Measurements from ENCODE around the gene TIMM21. TPM values are rescaled to one million over a fixed set of nuclear protein-coding genes. Genes with fewer than 3 reads are reported as not detected.

The TIMM21 gene
- total and polyA plus RNA-seq, 4 donors, result 12.6 to 26.1 (median 22.8) TPM

DNA sequence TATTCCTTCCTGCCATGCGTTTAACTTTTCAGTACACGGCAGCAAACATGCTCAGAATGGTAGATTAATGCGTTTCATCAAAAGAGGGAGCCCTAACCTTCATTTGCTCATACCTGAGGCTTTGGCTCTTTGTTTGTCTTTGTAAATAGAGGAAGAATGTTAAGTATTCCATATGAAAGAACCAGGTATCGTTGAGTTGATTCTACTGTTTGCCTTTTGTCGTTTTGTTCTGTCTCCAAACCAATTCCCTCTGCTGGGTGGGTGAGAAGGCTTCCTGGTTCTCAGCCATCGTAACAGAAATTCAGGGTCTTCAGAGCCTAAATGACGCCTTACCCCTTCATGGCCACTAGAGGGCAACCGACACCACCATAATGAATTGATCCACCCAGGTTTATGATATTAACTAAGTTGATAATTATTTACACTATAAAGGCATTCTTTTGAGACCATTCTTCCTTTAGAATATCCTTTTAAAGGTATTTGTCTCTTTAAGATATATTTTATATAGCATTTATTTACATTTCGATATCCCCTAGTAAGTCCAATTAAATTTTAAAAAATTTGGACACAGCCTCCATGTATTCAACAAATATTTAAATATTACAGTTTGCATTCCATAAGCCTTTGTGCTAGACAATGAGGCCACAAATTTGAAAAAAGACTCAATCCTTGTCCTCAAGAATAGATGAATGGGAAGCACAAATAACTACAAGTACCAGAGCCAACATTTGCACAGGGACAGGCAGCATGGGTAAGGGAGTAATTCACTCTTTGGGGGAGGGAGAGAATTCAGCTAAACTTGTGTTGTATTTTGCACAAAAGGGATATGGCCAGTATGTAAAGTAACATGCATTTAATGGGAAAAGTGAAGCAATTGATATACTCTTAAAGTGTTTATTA, 48.1 kb downstream of the TIMM21 start:
- Histone ChIP-seq H3K27ac (ENCODE audit: low read depth in 1 of 2, low read length in 1 of 2) (no peak overlapping the region), H3K27me3 (ENCODE audit: control insufficient read depth in 3 of 3, insufficient read depth in 3 of 3, low read length in 2 of 3) (peaks cover 0 to 2% (median 0%) of the 10 kb centered on the region in 3 donors), H3K9ac (ENCODE audit: insufficient read depth in 1 of 2, low read length in 2 of 2) (peak overlapping the region in 1 of 2 donors; percentile 71), H3K4me1 (ENCODE audit: control insufficient read depth in 5 of 5, insufficient read depth in 5 of 5, low read length in 5 of 5) (peaks cover 0 to 16% (median 6%) of the 10 kb centered on the region in 5 donors), H3K36me3 (ENCODE audit: control insufficient read depth in 4 of 4, insufficient read depth in 4 of 4, low read length in 4 of 4) (no peaks in the 10 kb centered on the region), H3K4me3 (no peak overlapping the region), H3K9me3 (ENCODE audit: control insufficient read depth in 4 of 4, insufficient read depth in 3 of 4, low read length in 3 of 4) (no peaks in the 10 kb centered on the region)
- DNase-seq, result peak; percentile 65 to 87 (median 86)
- TF ChIP-seq, protein P1, sequence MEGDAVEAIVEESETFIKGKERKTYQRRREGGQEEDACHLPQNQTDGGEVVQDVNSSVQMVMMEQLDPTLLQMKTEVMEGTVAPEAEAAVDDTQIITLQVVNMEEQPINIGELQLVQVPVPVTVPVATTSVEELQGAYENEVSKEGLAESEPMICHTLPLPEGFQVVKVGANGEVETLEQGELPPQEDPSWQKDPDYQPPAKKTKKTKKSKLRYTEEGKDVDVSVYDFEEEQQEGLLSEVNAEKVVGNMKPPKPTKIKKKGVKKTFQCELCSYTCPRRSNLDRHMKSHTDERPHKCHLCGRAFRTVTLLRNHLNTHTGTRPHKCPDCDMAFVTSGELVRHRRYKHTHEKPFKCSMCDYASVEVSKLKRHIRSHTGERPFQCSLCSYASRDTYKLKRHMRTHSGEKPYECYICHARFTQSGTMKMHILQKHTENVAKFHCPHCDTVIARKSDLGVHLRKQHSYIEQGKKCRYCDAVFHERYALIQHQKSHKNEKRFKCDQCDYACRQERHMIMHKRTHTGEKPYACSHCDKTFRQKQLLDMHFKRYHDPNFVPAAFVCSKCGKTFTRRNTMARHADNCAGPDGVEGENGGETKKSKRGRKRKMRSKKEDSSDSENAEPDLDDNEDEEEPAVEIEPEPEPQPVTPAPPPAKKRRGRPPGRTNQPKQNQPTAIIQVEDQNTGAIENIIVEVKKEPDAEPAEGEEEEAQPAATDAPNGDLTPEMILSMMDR (IDR thresholded peaks at IDR 0.05; ENCODE audit: control extremely low read depth, extremely low read depth), result peak; percentile 80
- WGBS, 2 donors, result 5 to 6% methylated on average over 9 of the region's 9 CpGs
- ATAC-seq (ENCODE audit: insufficient read depth, low FRiP score), result peak; percentile 65

DNA sequence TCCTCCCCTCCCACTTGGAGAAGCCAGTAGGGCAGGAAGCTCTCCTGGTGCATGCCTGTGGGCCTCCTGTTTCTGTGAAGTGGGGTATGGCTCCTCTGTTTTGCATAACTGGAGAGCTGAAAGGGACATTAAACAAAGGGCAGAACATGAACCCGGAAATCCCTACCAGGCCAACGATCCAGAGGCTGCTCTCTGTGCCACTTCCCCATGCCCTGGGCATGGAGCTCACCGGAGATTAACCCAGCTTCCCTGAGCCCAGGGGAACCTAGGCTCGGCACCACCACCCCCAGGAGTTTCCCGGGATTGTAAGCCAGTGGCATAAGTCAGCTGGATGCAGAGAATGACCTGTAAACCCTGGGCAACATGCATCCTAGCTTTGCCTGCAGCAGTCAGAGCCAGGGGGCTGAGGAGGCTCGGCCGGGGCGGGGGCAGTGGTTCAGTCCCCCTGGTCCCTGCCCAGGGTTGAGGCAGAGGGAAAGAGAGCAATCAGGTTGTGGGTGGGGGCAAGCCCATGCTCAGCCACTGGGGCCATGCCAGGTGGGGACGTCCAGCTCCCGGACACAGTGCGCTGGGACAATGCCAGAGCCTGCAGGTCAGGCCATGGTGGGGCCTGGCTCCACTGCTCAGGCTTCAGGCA, 49.5 kb downstream of the TIMM21 start:
- no peak overlapping the region for H3K9ac ChIP-seq (ENCODE audit: insufficient read depth in 1 of 2, low read length in 2 of 2)
- peaks cover 0 to 2% (median 0%) of the 10 kb centered on the region in 3 donors for H3K27me3 ChIP-seq (ENCODE audit: control insufficient read depth in 3 of 3, insufficient read depth in 3 of 3, low read length in 2 of 3)
- DNase-seq, result peak; percentile 31 to 47 (median 41)
- WGBS, 2 donors, result 70 to 77% methylated on average over 11 of the region's 11 CpGs
- peaks cover 0 to 16% (median 6%) of the 10 kb centered on the region in 5 donors for H3K4me1 ChIP-seq (ENCODE audit: control insufficient read depth in 5 of 5, insufficient read depth in 5 of 5, low read length in 5 of 5)
- H3K36me3 ChIP-seq (ENCODE audit: control insufficient read depth in 4 of 4, insufficient read depth in 4 of 4, low read length in 4 of 4), result no peaks in the 10 kb centered on the region
- ATAC-seq (ENCODE audit: insufficient read depth, low FRiP score), result peak; percentile 70
- peak overlapping the region in 1 of 2 donors; percentile 89 for H3K27ac ChIP-seq (ENCODE audit: low read depth in 1 of 2, low read length in 1 of 2)
- no peaks in the 10 kb centered on the region for H3K9me3 ChIP-seq (ENCODE audit: control insufficient read depth in 4 of 4, insufficient read depth in 3 of 4, low read length in 3 of 4)
- TF ChIP-seq, protein P1 (IDR thresholded peaks at IDR 0.05; ENCODE audit: control extremely low read depth, extremely low read depth), result no peak
- no peak overlapping the region for H3K4me3 ChIP-seq

DNA sequence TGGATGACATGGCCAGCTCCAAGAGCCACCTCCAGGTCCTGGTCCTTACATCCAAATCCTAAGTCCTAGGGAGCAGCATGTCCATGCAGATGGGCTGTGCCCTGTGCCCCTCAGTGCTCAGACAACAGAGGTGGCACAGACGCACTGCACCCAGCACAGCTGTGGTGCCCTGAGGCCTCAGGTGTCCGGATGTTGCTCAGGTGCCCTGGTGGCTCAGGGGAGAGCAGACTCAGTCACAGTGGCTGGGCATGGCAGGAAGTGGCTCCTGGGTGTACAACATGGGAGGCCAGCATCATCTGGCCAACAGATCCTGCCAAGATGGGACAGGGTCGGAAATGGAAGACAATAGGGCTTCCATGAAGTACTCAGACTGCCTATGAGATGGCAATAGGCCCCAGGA, 50.1 kb downstream of the TIMM21 start:
- ATAC-seq (ENCODE audit: insufficient read depth, low FRiP score), result no peak
- H3K27me3 ChIP-seq (ENCODE audit: control insufficient read depth in 3 of 3, insufficient read depth in 3 of 3, low read length in 2 of 3), result peaks cover 0 to 2% (median 0%) of the 10 kb centered on the region in 3 donors
- no peak overlapping the region for H3K9ac ChIP-seq (ENCODE audit: insufficient read depth in 1 of 2, low read length in 2 of 2)
- H3K36me3 ChIP-seq (ENCODE audit: control insufficient read depth in 4 of 4, insufficient read depth in 4 of 4, low read length in 4 of 4), result no peaks in the 10 kb centered on the region
- no peaks in the 10 kb centered on the region for H3K9me3 ChIP-seq (ENCODE audit: control insufficient read depth in 4 of 4, insufficient read depth in 3 of 4, low read length in 3 of 4)
- H3K4me3 ChIP-seq, result no peak overlapping the region
- H3K4me1 ChIP-seq (ENCODE audit: control insufficient read depth in 5 of 5, insufficient read depth in 5 of 5, low read length in 5 of 5), result peaks cover 0 to 16% (median 6%) of the 10 kb centered on the region in 5 donors
- DNase-seq, result no peak
- WGBS, 2 donors, result 88 to 90% methylated on average over 3 of the region's 3 CpGs
- peak overlapping the region in 1 of 2 donors; percentile 89 for H3K27ac ChIP-seq (ENCODE audit: low read depth in 1 of 2, low read length in 1 of 2)
- TF ChIP-seq, protein P1 (IDR thresholded peaks at IDR 0.05; ENCODE audit: control extremely low read depth, extremely low read depth), result no peak

Measured in lung (tissue), 12 donors.